Measurements from ENCODE around the gene MYRIP.

The MYRIP gene

DNA sequence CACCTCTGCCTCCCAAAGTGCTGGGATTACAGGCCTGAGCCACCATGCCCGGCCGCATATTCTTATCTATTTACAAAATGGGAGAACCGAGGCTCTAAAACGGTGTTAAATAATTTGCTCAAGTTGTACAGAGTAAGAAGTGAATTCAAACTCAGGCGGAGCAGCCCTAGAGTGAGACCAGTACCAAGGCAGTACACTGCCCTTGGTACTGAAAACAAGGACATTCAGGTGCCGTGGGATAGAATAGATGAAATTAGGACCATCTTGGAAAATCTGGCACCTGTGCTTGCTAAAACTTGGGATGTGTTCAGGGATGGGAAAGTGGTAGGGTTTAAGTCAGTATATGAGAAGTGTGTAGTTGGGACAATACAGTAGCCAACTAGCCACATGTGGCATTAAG is 100.7 kb downstream of the MYRIP start:
- DNase-seq, result no peak

DNA sequence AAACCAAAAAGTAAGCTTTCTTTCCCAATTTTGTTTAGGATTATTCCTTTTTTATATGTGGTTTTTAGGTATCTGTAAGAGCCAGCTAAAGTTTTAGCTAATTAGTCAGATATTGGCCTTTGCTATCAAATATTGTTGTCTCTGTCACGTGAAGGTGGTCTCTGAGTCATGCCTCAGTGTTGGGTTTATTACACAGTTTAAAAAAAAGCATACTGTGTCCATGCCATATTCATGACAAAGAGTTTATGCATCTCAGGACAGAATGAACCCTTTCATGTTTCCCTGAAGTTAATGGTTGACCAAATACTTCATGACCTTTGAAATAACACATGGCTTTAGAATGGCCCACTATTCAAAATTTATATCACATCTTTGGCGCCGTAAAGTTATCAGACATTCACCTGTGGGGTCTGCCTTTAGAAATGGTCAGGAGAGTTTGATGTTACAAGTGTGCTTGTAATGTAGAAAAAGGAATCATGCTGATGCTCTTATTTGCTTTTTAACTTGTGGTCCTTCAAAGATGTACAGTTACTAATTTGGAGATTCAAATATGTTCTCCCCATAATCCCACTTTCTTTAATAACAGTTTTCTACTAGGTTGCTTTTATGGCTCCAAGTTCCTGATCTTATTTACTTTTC is 101.5 kb downstream of the MYRIP start:
- no peak for DNase-seq

DNA sequence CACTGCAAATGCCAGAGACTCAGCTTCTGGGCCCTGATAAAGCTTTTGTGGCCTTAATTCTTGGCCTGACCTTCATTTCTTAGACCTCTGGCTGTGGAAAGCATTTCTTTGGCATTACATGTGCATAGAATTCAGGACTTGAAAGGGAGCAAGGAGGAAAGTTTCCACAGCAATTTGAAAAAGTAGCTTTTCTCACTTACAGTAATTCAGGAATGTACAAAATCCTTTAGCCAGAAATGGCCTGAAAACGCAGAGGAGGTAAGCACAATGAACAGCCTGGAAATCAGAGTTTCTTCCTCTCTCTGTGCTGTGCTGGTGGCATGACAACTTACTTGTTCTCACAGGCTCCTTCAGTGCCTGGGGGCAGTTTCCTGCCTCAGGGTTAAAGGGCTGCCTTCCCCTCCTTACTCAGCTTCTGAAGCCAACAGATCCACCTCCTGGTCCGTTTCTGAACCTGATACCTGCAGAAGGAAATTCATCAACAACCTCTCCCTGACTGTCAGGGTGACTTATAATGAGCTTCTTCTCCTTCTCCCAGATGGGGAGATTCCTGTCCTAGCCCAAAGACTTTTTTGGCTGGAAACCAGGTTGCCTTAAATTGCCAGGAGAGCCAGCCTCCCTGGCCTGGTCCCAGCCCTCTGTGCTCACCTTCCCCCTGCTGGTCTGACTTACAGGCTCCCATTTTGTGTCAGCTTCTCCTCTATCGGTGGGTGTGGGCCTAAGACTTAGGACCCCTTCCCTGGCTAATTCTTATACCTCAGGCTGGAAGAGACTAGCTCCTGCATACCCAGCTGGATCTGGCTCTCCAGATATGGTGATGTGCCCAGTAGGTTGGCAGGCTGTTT is 102.3 kb downstream of the MYRIP start:
- no peak for DNase-seq

GRCh38 chr3:39915027-39915426 is 105.6 kb downstream of the MYRIP start:
- no peak for DNase-seq

DNA sequence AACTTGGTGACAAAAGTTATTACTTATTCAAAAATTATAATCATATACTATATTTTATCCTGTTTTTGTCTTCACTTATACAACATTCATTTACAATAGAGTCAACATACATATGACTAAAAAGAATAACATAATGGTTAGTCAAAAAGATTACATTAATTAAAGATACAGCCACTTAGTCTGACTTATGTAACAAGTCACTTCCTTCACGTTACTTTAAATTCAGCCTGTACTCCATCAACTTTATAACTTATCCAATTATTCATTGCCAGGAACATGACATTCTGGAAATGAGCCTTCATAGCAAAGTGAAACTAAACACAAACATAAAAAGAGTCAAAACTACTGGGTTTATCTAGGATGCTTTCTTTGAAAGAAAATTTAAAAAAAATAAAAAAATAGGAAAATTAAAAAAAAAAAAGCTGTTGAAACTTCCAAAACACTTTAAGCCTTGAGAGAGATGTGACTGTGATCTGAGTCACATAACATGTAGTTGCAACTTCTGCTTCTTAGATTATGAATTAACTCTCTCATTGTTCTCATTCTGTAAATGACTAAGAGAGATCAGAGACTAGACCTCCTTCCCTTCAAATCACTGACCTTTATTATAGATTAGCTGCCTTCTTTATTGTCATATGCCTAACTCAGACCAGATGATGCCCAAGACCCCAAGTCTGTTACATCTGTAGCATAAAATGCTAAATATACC is 107.8 kb downstream of the MYRIP start:
- no peak for DNase-seq

- DNase-seq, result no peak
Observed at GRCh38 chr3:39919281-39919680, 109.9 kb downstream of the MYRIP start.

GRCh38 chr3:39920271-39920670 is 110.9 kb downstream of the MYRIP start:
- no peak for DNase-seq

- no peak for DNase-seq
Observed at GRCh38 chr3:39927479-39927878, 118.1 kb downstream of the MYRIP start.

- no peak for DNase-seq
Observed at GRCh38 chr3:39933986-39934693, 124.7 kb downstream of the MYRIP start.

DNA sequence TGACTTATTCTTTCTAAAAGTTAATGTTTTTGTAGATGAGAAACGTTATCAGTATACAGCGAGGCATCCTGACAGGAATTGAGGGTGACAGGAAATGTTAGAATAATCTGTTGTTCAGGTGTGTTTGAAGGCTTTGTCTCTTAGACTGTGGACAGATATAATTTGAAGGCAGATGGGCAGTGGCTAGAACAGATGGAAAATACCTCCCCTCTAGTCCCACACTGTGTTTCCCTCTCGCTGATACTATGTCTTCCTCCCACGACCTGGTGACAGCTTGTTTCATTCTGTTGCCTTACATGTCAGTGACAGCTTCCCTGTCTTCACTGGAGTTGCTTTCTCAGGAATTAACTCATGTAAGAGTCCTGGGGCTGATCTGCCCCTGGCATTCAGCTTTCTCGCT is 125.3 kb downstream of the MYRIP start:
- DNase-seq, result no peak

DNA sequence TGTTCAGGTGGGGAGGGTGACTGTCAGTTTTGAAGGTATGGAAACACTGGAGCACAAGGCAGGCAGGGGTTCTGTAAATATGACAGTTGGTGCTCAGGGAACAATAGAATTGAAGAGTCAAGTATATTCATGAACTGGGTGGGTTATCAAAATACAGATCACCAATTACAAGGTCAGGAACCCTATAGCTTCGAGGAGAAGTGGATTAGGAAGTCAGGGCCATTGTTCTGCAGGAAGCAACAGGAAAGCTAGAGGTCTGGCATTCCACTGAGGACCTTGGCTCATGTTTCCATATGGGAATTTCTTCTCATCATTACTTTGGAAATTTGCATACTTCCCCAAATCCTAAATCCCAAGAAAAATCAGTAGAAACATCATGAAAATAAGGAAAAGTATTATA is 125.9 kb downstream of the MYRIP start:
- DNase-seq, result no peak

- no peak for DNase-seq
Observed at GRCh38 chr3:39936848-39937247, 127.4 kb downstream of the MYRIP start.

GRCh38 chr3:39937315-39937714 is 127.9 kb downstream of the MYRIP start:
- DNase-seq, result no peak

GRCh38 chr3:39937874-39938273 is 128.5 kb downstream of the MYRIP start:
- no peak for DNase-seq

DNA sequence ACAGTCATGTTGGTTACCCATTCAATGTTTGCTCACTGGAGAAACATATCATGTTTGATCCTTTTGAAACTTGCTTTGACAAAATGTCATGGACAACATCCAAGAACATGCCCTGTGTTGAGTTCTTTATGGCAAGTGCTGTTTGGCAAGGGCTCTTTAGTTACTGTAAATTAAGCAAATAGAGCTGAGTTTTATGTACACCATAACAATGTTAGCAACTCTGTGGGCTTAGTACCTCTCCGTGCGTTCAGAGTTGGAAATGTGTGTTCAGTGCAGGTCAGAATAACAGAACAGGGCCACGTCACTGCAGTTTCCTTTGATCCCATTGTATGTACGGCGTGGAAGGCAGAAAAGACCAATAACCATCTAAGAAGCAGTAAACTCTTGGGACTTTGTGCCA is 132.5 kb downstream of the MYRIP start:
- peak; percentile 20 for DNase-seq

- DNase-seq, result no peak
Observed at GRCh38 chr3:39960515-39961191, 151.2 kb downstream of the MYRIP start.

GRCh38 chr3:39961230-39961629 is 151.8 kb downstream of the MYRIP start:
- no peak for DNase-seq

- no peak for DNase-seq
Observed at GRCh38 chr3:39962581-39962980, 153.2 kb downstream of the MYRIP start.

DNA sequence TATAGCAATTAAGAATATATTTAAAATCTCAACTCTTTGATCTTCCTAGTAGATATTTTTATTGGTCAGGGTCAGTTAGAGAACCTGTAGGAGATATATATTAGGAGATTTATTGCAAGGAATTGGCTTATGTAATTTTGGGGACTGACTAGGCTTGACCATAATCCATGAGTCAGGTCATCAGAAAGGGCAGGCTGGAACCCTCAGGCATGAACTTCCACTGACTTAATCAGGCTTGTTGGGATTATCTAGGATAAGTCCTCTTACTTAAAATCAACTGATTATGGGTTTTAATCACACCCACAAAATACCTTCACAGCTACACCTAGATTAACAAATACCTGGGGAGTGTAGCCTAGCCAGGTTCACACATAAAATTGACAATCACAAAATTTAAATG is 156.1 kb downstream of the MYRIP start:
- no peak for DNase-seq

DNA sequence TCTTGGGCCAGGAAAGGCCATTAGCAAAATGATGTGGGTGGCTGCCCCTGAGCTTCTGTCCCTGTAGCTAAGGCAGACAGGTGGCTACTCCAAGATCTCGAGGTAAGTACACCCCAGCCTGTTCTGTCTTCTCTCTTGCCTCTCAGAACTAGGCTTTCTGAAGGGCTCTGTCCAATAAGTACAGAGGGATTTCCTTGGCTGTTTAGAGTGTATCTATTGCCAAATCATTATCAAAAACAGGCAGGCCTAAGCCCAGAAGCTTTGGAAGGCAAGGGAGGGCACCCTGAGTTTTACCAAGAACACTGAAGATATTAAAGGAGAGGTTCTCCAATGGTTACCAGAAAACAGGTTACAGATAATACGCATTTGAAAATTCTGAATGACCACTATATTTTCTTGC is 156.6 kb downstream of the MYRIP start:
- no peak for DNase-seq

DNA sequence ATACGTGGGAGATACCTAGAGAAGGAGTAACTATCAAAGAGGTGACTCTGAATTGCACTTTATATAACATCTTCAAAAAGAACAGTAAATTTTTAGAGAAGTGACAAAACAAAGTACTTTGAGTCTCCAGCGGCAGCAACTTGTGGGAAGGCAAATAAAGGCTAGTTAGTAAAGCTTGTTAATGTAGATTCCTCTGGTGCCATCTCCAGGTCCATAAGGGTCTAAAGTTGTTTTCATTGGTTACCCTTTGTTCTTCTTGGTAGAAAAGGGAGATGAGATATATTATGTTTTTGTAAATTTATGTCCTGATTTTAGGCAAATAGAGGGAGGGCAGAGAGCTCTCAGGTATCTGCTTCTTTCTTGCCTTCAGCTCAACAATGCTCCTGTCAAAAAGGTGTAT is 161.6 kb downstream of the MYRIP start:
- DNase-seq, result no peak

DNA sequence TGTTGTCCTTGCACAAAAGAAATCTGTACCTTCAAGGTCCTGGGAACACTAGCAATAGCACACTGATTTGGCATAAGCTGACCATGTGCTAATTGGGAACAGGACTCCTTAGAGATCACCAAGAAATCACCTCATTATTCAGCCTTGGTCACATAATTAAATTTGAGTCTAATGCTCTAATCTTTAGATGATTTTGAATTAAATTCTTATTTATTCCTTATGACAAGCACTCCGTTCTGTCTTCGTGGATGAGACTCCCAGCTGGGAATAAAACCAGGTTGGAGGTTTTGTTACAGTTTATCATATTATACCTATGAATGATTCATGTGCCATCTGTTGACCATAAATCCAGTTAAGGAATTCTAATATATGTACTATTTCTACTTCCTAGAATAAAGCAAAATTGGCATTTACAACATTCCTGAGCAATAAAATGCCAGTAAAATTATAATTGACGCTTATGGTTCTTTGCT is 162.2 kb downstream of the MYRIP start:
- DNase-seq, result no peak

DNA sequence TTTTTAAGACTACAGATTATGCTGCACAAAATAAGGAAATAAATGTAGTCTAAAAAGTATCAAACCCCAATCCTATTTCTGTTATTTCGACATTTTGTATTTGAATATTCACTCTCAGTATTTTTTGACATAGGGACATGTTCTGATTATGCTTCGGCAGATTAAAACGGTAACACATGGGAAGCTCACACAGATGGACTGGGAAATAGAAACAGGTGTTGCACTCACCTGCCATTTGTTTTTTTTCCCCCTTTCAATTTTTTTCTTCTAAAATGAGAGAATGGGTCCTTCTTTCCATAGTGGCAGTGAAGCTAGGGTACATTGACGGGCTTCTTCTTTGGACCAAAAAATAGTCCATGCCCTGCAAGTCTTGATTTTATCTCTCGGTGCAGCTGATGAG is 163.1 kb downstream of the MYRIP start:
- DNase-seq, result no peak

Data from NCI-H1105 (cell line).